CD14-positive monocyte (primary cell): ENCODE data around the gene FAM13A. TPM values are rescaled to one million over a fixed set of nuclear protein-coding genes. Genes with fewer than 3 reads are reported as not detected.
A peak's percentile ranks its signal among the peaks of the same experiment; 100 is the strongest.

Experiments used
- DNase-seq, 3 donors: peaks; one replicate each; pipeline ENCODE4 v3.0.0-alpha.2; 2011 to 2022
- H2AFZ ChIP-seq: 2 replicates; pipeline ENCODE4 v1.6.0; 2012; ENCODE audit warnings: mild to moderate bottlenecking, low read depth, low read length, inconsistent platforms; ENCODE audit not compliant: insufficient read depth, poor library complexity, severe bottlenecking
- H3K27ac ChIP-seq, 2 donors: 1 replicate in 1 of 2; 2 replicates in 1 of 2; pipeline ENCODE4 v1.5.1; 2012 to 2013; ENCODE audit warnings: low read length in 2 of 2, control low read depth in 1 of 2, inconsistent platforms in 1 of 2, low read depth in 1 of 2, mild to moderate bottlenecking in 1 of 2
- H3K27me3 ChIP-seq, 2 donors: one replicate each; pipeline versions ENCODE4 v1.6.0 to v1.6.1; 2011 to 2013; ENCODE audit warnings: low read length in 2 of 2; ENCODE audit not compliant: control insufficient read depth in 2 of 2, insufficient read depth in 2 of 2
- H3K36me3 ChIP-seq, 2 donors: replicated peaks in 1 of 2; 1 replicate in 1 of 2; 2 replicates in 1 of 2; pipeline versions ENCODE4 v1.5.1 to v1.6.1; 2012 to 2013; ENCODE audit warnings: low read length in 2 of 2, control low read depth in 1 of 2, inconsistent platforms in 1 of 2, mild to moderate bottlenecking in 1 of 2; ENCODE audit not compliant: insufficient read depth in 2 of 2, control insufficient read depth in 1 of 2
- H3K4me1 ChIP-seq, 2 donors: 1 replicate in 1 of 2; 2 replicates in 1 of 2; pipeline versions ENCODE4 v1.5.1 to v1.6.1; 2012 to 2013; ENCODE audit warnings: low read length in 2 of 2, control low read depth in 1 of 2, inconsistent platforms in 1 of 2, mild to moderate bottlenecking in 1 of 2, moderate library complexity in 1 of 2; ENCODE audit not compliant: insufficient read depth in 2 of 2, control insufficient read depth in 1 of 2
- H3K4me2 ChIP-seq: replicated peaks from 2 replicates; pipeline ENCODE3; 2012; ENCODE audit warnings: low read length, moderate library complexity, mild to moderate bottlenecking; ENCODE audit not compliant: poor library complexity, severe bottlenecking; ENCODE audit errors: extremely low read depth
- H3K4me3 ChIP-seq, 3 experiments: fragments of 200-600 bp in 1 of 3; sonication (generic) in 1 of 3; replicated peaks in 1 of 3; 1 replicate in 2 of 3; 2 replicates in 1 of 3; pipeline ENCODE4 v1.5.1; 2011 to 2013; ENCODE audit warnings: low read length in 3 of 3, mild to moderate bottlenecking in 3 of 3, control low read depth in 2 of 3, low read depth in 2 of 3, inconsistent platforms in 1 of 3, moderate library complexity in 1 of 3
- H3K79me2 ChIP-seq: 2 replicates; pipeline ENCODE4 v1.6.0; 2012; ENCODE audit warnings: mild to moderate bottlenecking, control low read depth, inconsistent platforms, low read length, moderate library complexity; ENCODE audit not compliant: insufficient read depth
- H3K9ac ChIP-seq: 2 replicates; pipeline ENCODE4 v1.6.0; 2017; ENCODE audit warnings: low read length, mild to moderate bottlenecking; ENCODE audit not compliant: insufficient read depth, poor library complexity, severe bottlenecking
- H3K9me3 ChIP-seq, 2 donors: replicated peaks in 1 of 2; 1 replicate in 1 of 2; 2 replicates in 1 of 2; pipeline versions ENCODE4 v1.5.1 to v1.6.1; 2012 to 2013; ENCODE audit warnings: low read length in 2 of 2, control low read depth in 1 of 2; ENCODE audit not compliant: control insufficient read depth in 1 of 2, insufficient read depth in 1 of 2
- H4K20me1 ChIP-seq: 2 replicates; pipeline ENCODE4 v1.6.0; 2012; ENCODE audit warnings: mild to moderate bottlenecking, low read length, control low read depth, moderate library complexity; ENCODE audit not compliant: insufficient read depth
- H3K27ac Mint-ChIP-seq, 7 donors: one replicate each; pipeline ENCODE4 v1.8.0; 2020; ENCODE audit warnings: mild to moderate bottlenecking in 7 of 7, mixed read lengths in 7 of 7, moderate library complexity in 6 of 7, inconsistent platforms in 2 of 7
- H3K27me3 Mint-ChIP-seq, 3 donors: one replicate each; pipeline ENCODE4 v1.8.0; 2021 to 2022; ENCODE audit warnings: low read depth in 3 of 3, mild to moderate bottlenecking in 3 of 3, mixed read lengths in 3 of 3, moderate library complexity in 3 of 3, inconsistent platforms in 1 of 3
- H3K36me3 Mint-ChIP-seq, 2 donors: one replicate each; pipeline ENCODE4 v1.8.0; 2020; ENCODE audit warnings: mixed read lengths in 2 of 2, inconsistent platforms in 1 of 2, mild to moderate bottlenecking in 1 of 2
- H3K4me1 Mint-ChIP-seq: one replicate; pipeline ENCODE4 v1.8.0; 2020; ENCODE audit warnings: mild to moderate bottlenecking, mixed read lengths
- H3K4me3 Mint-ChIP-seq, 2 donors: one replicate each; pipeline ENCODE4 v1.8.0; 2020; ENCODE audit warnings: mild to moderate bottlenecking in 2 of 2, mixed read lengths in 2 of 2, moderate library complexity in 1 of 2
- H3K9me3 Mint-ChIP-seq, 7 donors: one replicate each; pipeline ENCODE4 v1.8.0; 2020 to 2022; ENCODE audit warnings: mixed read lengths in 7 of 7, mild to moderate bottlenecking in 6 of 7, moderate library complexity in 6 of 7, inconsistent platforms in 2 of 7
- WGBS: methylation state at CpG from one replicate; pipeline ENCODE4 v1.1.5; 2013; ENCODE audit warnings: missing lambda C conversion rate; ENCODE audit not compliant: insufficient coverage; 5-methylcytosine and 5-hydroxymethylcytosine counted together
- intact Hi-C, 2 donors: fragments of 100-400 bp; cut with micrococcal nuclease; formaldehyde crosslinking; loops; one replicate each; pipeline versions ENCODE4 v1.15.0 to v1.15.1; 2023
- polyA plus RNA-seq, 3 donors: library from polyadenylated mRNA; depleted of rRNA in 1 of 3; unstranded in 2 of 3; stranded (reverse) in 1 of 3; fragments of 300-500 nt in 2 of 3; fragments of >200 nt in 1 of 3; fragmentation: Illumina TruSeq in 2 of 3; gene quantifications; 1 replicate in 2 of 3; 2 replicates in 1 of 3; pipeline ENCODE4 v1.2.3, GENCODE V29; 2012 to 2021
- TF ChIP-seq, protein P1 (sequence below): fragments of 200-600 bp; IDR thresholded peaks from one replicate; pipeline ENCODE4 v1.8.0; 2022; ENCODE audit warnings: antibody characterized with exemption, mild to moderate bottlenecking

The FAM13A gene
- polyA plus RNA-seq, 3 donors, result 5.3 to 20.0 (median 6.5) TPM

DNA sequence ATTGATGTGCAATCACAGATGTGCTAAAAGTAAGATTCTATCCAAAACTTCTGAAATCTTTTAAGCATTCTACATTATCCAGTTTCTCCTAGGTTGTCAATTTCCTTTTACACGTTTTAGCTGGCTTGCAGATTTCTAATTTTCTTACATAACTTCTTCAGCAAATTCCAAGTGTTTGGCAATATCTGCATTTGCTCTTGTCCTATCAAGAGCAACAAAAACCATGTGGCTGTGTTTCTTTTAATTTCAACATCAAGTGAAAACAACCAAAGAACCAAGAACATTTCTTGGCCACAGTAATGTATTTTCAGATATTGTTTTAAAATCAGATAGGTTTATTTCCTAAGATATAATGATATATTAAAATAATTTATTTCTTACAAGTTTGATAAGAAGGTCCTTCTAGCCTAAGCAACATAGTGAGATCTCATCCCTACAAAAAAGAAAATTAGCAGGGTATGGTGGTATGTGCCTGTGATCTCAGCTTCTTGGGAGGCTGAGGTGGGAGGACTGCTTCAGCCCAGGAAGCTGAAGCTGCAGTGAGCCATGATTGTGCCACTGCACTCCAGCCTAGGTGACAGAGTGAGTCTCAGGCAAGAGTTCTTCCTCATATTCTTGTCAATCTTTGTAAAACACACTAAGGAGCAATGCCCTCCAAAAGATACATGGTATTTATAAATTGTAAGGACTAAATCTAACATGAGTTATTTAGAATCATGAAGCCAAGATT is 228.0 kb downstream of the FAM13A start:
- H3K4me3 ChIP-seq, result no peak overlapping the region
- H3K27ac ChIP-seq, result no peak overlapping the region
- H3K36me3 ChIP-seq, result no peaks in the 10 kb centered on the region
- H3K9me3 Mint-ChIP-seq, result no peaks in the 10 kb centered on the region
- no peak overlapping the region for H3K27ac Mint-ChIP-seq
- intact Hi-C loops, result loop anchor here (10.0 kb wide), 2 partner anchors 126 to 136 kb away; no protein-coding TSS in a partner anchor
- H3K36me3 Mint-ChIP-seq, result no peaks in the 10 kb centered on the region
- peak in 1 of 3 donors; percentile 18 for DNase-seq
- H3K9me3 ChIP-seq, result no peaks in the 10 kb centered on the region
- peaks cover 0 to 2% (median 0%) of the 10 kb centered on the region in 3 donors for H3K27me3 Mint-ChIP-seq
- H3K4me1 Mint-ChIP-seq, result peaks cover 15% of the 10 kb centered on the region
- H2AFZ ChIP-seq, result no peak overlapping the region
- H4K20me1 ChIP-seq, result no peaks in the 10 kb centered on the region
- H3K4me3 Mint-ChIP-seq, result no peak overlapping the region
- H3K4me2 ChIP-seq, result no peak overlapping the region
- H3K79me2 ChIP-seq, result no peaks in the 10 kb centered on the region
- H3K4me1 ChIP-seq, result peaks cover 13 to 32% of the 10 kb centered on the region in 2 donors
- TF ChIP-seq, protein P1, sequence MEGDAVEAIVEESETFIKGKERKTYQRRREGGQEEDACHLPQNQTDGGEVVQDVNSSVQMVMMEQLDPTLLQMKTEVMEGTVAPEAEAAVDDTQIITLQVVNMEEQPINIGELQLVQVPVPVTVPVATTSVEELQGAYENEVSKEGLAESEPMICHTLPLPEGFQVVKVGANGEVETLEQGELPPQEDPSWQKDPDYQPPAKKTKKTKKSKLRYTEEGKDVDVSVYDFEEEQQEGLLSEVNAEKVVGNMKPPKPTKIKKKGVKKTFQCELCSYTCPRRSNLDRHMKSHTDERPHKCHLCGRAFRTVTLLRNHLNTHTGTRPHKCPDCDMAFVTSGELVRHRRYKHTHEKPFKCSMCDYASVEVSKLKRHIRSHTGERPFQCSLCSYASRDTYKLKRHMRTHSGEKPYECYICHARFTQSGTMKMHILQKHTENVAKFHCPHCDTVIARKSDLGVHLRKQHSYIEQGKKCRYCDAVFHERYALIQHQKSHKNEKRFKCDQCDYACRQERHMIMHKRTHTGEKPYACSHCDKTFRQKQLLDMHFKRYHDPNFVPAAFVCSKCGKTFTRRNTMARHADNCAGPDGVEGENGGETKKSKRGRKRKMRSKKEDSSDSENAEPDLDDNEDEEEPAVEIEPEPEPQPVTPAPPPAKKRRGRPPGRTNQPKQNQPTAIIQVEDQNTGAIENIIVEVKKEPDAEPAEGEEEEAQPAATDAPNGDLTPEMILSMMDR, result no peak
- H3K9ac ChIP-seq, result no peak overlapping the region
- 0% methylated on average over 1 of the region's 1 CpG for WGBS
- H3K27me3 ChIP-seq, result no peaks in the 10 kb centered on the region

DNA sequence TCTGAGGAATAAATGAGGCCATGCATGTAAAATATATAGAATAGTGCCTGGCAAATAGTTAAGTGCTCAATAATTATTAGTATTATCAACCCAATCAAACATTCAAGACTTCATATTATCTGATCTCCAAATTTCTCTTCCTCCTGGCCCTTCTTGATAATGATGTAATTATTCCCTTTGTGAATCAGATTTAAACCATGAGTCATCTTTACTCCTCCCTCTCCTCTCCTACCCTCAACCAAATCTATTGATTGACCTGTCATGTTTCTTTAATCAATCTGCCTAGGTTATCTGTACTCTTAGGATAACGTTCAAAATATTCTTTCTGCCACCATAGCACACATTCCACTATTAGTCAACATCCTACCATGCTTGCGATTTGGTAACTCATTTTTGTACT is 229.5 kb downstream of the FAM13A start:
- TF ChIP-seq, protein P1, result no peak
- Histone ChIP-seq H2AFZ (no peak overlapping the region), H3K4me2 (no peak overlapping the region), H3K36me3 (no peaks in the 10 kb centered on the region), H3K9me3 (no peaks in the 10 kb centered on the region), H3K4me1 (peaks cover 13 to 42% of the 10 kb centered on the region in 2 donors), H4K20me1 (no peaks in the 10 kb centered on the region), H3K79me2 (peaks cover 5% of the 10 kb centered on the region), H3K27me3 (no peaks in the 10 kb centered on the region), H3K27ac (no peak overlapping the region), H3K4me3 (no peak overlapping the region), H3K9ac (no peak overlapping the region)
- H3K9me3 Mint-ChIP-seq, result no peaks in the 10 kb centered on the region
- H3K36me3 Mint-ChIP-seq, result no peaks in the 10 kb centered on the region
- H3K4me3 Mint-ChIP-seq, result no peak overlapping the region
- H3K27me3 Mint-ChIP-seq, result peaks cover 0 to 2% (median 0%) of the 10 kb centered on the region in 3 donors
- no peak overlapping the region for H3K27ac Mint-ChIP-seq
- intact Hi-C loops, result loop anchor here (10.0 kb wide), 2 partner anchors 127 to 137 kb away; no protein-coding TSS in a partner anchor
- 89% methylated on average over 2 of the region's 2 CpGs for WGBS
- no peak for DNase-seq
- H3K4me1 Mint-ChIP-seq, result peaks cover 20% of the 10 kb centered on the region
